HG03565 (cell line): Measurements from ENCODE around the gene SLC22A7.
"Not testable (repeated sequence)": the region's sequence is repeated elsewhere in the genome, so short reads cannot be mapped to it uniquely, and the experiment has no call there.

Experiments used
- ATAC-seq: cut with Tn5 transposase; IDR thresholded peaks from one replicate; pipeline ENCODE4 v1.9.1; 2021; ENCODE audit warnings: mild to moderate bottlenecking, moderate library complexity; ENCODE audit not compliant: unreplicated experiment

The SLC22A7 gene

GRCh38 chr6:43299338-43300293 lies 1.6 kb downstream of the SLC22A7 start:
- ATAC-seq = no peak

- no peak for ATAC-seq
These were observed 3.2 kb downstream of the SLC22A7 start for GRCh38 chr6:43301081-43301870.

GRCh38 chr6:43302126-43302525 lies 4.1 kb downstream of the SLC22A7 start:
- ATAC-seq = no peak

GRCh38 chr6:43303006-43303405 lies 4.9 kb downstream of the SLC22A7 start:
- not testable (repeated sequence) for ATAC-seq

GRCh38 chr6:43303751-43304331 lies 5.8 kb downstream of the SLC22A7 start:
- ATAC-seq = no peak

GRCh38 chr6:43304361-43304760 lies 6.3 kb downstream of the SLC22A7 start:
- ATAC-seq = no peak

- no peak for ATAC-seq
These were observed 6.8 kb downstream of the SLC22A7 start for GRCh38 chr6:43304882-43305281.

GRCh38 chr6:43306086-43306485 lies 8.0 kb downstream of the SLC22A7 start:
- ATAC-seq = no peak

- no peak for ATAC-seq
These were observed 9.5 kb downstream of the SLC22A7 start for GRCh38 chr6:43307451-43308100.

GRCh38 chr6:43308101-43308989 lies 10.3 kb downstream of the SLC22A7 start, which contains the start of gene CRIP3:
TSS of gene CRIP3 (minus strand) at chr6:43308826. CDS start at chr6:43308792, 34 bp downstream.
- no peak for ATAC-seq

GRCh38 chr6:43308990-43309477 lies 11.0 kb downstream of the SLC22A7 start:
- no peak for ATAC-seq

GRCh38 chr6:43310134-43310533 lies 12.1 kb downstream of the SLC22A7 start:
- no peak for ATAC-seq

- ATAC-seq = no peak
These were observed 12.6 kb downstream of the SLC22A7 start for GRCh38 chr6:43310624-43311023.

- no peak for ATAC-seq
These were observed 13.6 kb downstream of the SLC22A7 start for GRCh38 chr6:43311666-43312065.

- ATAC-seq = no peak
These were observed 15.8 kb downstream of the SLC22A7 start for GRCh38 chr6:43313813-43314212.

GRCh38 chr6:43318011-43318410 lies 20.0 kb downstream of the SLC22A7 start:
- no peak for ATAC-seq

- ATAC-seq = no peak
These were observed 27.8 kb downstream of the SLC22A7 start for GRCh38 chr6:43325876-43326275.

GRCh38 chr6:43328528-43328927 lies 30.5 kb downstream of the SLC22A7 start:
- ATAC-seq = no peak

- ATAC-seq = no peak
These were observed 33.4 kb downstream of the SLC22A7 start for GRCh38 chr6:43331470-43331869.

GRCh38 chr6:43331891-43332290 lies 33.8 kb downstream of the SLC22A7 start:
- ATAC-seq = no peak
